HTR-8/SVneo (cell line): ENCODE results near the gene ETS2.

Experiments used
- DNase-seq: peaks from one replicate; pipeline ENCODE4 v3.0.0; 2011; ENCODE audit warnings: low spot score, mixed read lengths; ENCODE audit not compliant: insufficient read length
- FAIRE-seq: peaks from 2 replicates; lab custom pipeline; 2011; peaks lifted over from hg19 to GRCh38; lab: Jason Lieb, UNC

The ETS2 gene

DNA sequence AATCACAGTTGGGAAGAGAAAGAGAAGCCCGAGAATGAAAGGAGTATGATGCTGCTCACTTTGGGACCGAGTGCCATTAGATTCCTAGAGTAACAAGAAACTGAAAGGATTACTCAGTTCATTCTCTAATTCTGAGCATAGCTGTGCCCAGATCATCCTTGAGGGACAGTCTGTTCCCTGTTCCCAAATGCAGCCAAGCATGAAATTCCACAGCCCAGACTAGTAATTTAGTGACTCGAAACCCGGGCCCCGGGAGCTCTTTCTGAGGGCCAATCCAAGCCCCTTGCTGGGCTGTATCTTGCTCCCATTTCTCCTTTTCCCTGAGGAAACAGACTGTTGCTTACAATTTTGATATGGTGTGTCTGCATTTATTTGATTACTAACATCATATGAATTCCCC is 30.0 kb upstream of the ETS2 start:
- no peak for FAIRE-seq
- DNase-seq: no peak

DNA sequence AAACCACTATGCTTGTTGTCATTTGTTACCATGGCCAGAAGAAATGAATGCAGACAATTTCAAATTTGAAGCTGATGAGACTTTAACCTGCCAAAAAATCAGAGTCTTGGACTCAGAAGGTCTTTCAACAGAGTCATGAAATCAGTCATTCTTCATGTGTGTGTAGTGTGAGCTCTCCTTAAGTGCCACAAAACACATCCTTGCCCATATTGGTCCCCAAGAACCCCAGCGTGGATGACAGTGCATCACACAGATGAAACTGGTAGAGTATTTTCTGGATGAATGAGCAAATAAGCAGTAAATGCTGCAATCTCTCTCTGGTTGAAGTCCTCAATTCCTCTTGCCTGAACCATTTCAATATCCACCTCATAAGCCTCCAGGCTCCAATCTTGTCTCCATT is 28.7 kb upstream of the ETS2 start:
- FAIRE-seq: no peak
- DNase-seq: no peak

DNA sequence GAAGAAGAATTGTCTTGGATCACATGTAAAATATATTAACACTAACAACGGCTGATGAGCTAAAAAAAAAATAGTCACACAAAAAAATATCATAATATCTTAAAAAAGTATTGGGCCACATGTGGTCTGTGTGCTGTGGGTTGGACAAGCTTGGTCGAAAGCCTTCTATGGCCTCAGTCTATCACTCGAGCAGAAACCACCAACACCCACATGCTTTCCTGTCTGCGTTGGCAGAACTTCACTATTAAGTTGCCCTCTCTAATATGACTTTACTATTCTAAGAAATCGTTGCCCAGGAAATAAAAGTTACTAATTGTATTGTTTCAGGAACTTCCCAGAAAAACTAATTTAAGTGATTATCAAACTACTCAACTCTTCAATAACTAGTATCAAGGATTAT is 28.2 kb upstream of the ETS2 start:
- FAIRE-seq (no peak), DNase-seq (no peak)

DNA sequence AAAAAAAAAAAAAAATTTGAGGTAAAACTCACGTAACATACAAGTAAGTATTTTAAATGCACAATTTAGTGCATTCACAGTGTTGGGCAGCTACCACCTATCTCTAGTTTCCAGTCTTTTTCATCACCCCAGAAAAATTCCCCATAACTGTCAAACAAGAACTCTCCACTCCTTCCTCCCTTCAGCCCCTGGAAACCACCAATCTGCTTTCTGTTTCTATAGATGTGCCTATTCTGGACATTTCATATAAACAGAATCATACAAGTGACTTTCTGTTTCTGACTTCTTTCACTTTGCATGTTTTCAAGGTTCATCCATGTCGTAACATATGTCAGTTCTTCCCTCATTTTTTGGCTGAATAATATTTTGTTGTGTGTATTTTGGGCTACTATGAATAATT is 24.9 kb upstream of the ETS2 start:
- FAIRE-seq: no peak
- DNase-seq: no peak

DNA sequence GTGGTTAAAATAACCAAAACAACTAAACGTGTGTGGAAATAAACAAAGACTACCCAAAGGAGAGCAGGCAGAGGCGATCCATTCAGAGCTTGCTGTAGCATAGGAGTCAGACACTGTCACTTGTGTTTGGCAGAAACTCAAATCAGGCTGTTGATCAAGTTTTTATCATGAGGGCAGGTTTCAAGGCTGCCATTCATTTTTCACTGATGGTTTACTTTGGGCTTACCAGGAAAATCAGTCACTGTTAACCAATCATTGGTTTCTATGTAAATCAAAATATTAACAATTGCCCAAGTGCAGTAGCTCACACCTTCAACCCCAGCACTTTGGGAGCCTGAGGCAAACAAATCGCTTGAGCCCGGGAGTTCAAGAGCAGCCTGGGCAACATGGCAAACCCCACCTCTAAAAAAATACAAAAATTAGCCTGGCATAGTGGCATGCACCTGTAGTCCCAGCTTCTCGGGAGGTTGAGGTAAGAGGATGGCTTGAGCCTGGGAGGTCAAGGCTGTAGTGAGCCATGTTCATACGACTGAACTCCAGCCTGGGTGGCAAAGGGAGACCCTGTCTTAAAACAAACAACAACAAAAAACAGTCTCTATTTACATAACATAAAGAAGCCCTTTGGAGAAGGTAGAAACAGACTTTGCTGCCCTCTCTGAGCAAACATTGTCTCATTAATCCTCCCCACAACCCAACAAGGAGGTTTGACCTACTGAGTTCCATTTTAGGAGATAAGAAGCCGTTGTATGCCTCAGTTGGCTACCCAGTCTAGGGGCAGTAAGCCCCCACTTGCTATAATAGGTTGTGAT is 21.1 kb upstream of the ETS2 start:
- no peak for DNase-seq

DNA sequence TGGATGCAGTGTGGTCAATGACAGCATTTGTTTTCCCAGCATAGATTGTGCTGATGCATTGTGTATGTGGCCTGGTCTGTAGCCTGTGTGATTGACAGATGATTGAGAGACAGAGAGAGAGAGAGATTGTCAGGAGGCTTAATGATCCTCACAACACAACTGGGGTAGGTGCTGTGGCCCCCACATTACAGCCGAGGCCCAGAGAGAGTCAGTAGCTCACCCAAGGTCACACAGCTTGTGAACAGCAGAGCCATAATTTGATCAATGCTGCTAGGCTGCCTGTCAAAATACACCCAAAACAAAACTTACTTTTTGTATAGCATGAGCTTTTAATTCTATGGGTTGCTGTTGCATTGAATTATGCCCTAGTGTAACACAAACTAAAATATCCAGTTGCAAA is 20.2 kb upstream of the ETS2 start:
- FAIRE-seq (no peak), DNase-seq (no peak)

More for the DNA sequence above, 21.1 kb upstream of the ETS2 start:
- no peak for FAIRE-seq

DNA sequence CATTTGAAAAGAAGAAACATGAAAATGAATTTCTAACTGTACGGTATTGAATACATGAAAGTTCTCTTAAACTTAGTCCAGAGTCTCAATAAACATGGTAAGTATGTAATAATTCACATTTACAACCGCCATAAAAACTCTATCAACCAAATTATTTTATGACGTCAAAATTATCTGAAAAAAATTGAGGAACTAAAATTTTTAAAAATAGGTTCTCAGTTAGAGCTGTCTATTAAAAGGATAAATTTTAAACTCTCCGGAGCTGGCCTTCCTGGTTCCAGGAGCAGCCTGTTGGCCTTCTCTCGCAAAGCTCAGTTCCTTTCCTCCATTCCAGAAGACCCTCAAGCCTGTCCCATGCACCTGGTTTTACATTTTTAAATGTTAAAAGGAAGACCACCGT is 18.7 kb upstream of the ETS2 start:
- DNase-seq (no peak), FAIRE-seq (no peak)

DNA sequence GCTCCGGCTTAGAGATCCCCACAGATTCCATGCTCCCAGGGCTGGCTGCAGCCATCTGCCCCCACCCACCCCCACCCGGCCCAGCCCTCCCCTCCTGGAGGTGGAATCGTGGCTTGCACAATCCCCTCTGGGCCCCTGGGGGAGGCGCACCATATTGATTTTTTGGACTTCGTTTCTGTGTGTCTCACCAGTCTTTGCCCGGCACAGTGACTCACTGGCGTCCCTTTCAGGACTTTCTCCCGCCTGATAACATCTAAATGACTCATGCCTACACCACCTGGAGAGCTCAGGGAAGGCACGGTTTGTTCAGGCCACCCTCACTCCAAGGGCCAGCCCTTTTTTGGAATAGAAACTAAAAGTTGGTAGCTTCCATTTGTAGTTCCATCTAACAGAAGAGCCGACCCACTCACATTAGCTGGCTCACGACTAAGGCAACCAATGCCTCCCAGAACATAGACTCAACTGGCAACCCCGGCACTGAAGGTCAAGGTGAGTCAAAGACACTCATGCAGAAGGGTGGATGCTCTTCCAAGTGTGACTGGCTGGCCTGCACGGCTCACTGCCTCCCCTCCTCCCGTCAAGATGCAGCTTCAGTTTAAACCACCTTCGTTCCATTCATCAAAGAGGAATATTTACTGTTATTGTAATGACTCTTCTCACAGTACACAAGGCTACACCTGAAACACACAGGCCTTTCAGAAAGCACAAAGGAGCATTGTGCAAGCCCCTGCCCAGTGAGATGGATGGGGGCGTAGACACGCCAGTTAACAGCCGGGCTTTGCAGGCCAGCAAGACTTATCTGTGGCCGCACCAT is 18.1 kb upstream of the ETS2 start:
- DNase-seq (peak; percentile 65), FAIRE-seq (no peak)

DNA sequence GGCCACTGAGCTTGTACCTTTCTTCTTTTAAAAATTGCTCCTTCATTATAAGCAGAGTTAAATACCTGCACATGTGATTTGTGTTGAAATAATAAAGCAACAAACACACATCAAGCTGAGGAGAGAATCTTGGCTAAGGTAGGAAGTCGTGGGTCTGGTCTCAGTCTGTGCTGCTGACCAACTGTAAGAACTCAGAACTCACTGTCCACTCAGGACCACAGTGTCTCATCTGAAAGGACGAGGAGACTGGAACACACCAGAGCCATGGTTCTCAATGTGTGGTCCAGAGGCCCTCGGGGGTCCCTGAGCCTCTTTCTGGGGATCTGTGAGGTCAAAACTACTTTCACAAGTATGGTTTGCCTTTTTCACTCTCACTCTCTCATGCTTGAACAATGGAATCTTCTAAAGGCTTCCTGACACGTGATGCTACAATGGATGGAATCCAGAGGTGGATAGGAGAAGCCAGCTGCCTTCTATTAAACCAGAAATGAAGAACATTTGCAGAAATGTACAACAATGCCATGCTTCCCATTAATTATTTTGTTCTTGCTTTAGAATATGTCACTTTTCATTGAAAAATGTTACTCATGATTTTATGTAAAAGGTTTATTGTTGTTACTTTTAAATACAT is 17.3 kb upstream of the ETS2 start:
- FAIRE-seq: no peak
- no peak for DNase-seq

DNA sequence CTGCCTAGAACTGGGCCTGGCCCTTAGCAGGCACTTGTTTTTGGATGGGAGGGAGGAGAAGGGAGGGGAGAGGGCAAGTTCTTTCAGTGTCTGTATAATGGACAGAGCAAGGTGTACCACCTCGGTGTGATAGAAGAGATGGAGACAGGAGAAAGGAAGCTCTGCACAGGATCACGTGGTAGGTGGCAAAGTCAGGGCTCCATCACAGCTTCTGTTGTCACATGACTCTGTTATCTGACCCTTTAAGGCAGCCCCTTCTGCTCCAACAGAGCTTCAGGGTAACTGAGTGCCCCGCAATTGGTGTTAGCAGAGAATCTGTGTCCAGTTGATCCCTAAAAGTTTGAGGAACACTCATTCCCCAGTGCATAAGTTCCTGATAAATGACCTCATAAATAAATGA is 16.5 kb upstream of the ETS2 start:
- DNase-seq (no peak), FAIRE-seq (no peak)

DNA sequence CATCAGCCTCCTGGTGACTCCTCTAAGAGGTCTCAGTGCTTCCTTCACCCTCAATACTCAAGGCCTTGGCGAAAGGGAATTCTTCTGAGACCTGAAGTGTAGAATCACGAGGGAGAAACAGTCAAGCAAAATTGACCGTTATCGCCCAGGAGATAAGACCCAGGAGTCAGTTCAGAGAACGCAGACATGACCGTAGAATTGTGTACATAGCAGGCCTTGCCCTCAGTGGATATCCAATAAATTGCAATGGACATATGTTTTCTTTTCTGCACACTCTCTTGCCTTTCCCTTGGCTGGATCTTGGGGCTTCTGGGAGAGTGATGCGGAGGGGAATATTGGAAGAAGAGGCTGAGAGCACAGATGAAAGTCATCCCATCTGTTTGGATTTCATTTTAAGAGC is 15.7 kb upstream of the ETS2 start:
- FAIRE-seq: no peak
- no peak for DNase-seq

DNA sequence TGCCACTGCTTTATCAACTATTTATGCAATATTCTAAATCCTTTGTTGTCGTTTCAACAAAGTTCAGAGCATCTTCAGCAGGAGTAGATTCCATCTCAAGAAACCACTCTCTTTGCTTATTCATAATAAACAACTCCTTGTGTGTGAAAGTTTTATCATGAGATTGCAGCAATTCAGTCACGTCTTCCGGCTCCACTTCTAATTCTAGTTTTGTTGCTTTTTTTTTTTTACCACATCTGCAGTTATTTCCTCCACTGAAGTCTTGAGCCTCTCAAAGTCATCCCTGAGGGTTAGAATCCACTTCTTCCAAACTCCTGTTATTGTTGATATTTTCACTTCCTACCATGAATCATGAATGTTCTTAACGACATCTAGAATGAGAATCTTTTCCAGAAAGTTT is 14.8 kb upstream of the ETS2 start:
- no peak for FAIRE-seq

DNA sequence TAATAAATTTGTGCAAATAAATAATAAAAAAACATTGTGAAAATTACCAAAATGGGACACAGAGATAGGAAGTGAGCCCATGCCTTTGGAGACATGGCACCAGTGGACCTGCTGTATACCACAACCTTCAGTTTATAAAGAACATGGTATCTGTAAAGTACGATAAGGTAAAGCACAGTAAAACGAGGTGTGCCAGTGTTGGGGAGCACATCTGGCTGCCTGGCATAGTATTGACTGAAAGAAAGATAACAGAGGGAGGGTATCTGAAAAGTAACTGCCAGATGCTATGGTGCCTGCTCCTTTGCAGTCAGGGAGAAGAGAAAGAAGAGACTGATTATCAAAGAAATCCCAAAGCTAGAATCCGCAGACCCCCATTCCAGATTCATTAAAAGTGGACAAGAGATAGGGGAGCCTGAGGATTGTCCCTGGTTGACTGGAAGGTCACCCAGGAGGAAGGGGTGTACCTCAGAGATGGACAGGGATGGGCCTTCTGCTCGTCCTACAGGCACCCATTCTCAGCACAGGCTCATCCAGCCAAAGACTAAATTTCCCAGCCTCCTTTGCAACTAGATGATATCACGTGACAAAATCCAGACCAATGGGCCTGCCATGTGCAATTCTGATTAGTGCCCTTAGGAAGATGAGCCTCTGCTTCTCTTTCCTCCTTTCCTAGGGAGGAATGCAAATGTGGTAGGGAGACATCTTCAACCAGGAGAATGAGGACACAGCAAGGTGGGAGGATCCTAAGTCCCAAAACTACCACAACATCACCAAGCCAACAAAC is 12.9 kb upstream of the ETS2 start:
- DNase-seq (no peak), FAIRE-seq (no peak)

More for the DNA sequence above, 14.8 kb upstream of the ETS2 start:
- no peak for DNase-seq

DNA sequence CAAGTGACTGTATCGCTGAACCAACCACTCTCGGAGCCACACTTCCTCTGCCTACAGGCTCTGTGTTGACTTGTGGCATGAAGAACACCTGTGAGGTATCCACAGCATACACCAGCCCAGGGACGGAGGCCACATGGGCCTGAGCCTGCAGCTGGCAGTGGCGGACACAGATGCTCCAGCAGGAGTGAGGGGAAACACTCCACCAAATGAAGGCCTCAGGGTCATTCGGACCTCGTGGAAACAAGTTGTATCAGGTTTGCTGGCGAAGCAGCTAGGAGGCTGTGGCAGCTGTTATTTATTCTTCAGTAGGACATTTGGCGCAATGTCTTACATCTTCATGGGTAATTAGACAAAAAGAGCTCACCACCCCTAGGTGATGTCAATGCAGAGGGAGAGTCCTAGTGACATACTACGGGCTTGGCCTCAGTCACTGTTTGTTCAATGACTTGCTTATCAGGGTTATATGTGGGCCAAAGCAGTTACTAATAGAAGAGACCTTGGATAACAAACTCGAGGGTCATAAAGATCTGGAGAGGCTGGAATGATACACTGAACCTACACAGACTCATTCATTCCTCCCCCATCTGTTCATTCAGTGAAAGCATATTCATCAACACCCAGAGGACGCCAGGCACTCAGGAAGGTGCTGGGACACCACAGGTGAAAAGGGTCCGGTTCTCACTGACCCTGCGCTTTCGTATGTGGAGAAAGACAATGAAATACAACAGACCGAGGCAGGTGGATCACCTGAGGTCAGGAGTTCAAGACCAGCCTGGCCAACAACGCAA is 11.6 kb upstream of the ETS2 start:
- DNase-seq: no peak
- no peak for FAIRE-seq

DNA sequence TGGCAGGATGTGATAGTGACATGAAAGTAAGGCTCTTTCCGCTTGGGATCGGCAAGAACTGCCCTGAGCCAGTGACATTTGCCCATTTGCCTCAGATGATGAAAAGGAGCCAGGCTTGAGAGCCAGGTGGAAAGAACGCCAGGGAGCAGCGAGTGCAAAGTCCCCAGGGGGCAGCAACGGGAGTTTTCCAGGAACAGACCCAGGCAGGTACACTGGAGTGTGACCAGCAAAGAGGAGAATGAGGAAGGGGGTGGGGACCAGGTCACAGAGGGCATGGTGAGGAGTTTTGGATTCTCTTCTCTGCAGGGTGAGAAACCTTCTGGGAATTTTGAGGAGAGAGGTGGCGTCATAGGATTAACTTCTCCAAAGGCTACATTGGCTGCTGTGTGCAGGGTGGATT is 10.8 kb upstream of the ETS2 start:
- no peak for DNase-seq
- no peak for FAIRE-seq

DNA sequence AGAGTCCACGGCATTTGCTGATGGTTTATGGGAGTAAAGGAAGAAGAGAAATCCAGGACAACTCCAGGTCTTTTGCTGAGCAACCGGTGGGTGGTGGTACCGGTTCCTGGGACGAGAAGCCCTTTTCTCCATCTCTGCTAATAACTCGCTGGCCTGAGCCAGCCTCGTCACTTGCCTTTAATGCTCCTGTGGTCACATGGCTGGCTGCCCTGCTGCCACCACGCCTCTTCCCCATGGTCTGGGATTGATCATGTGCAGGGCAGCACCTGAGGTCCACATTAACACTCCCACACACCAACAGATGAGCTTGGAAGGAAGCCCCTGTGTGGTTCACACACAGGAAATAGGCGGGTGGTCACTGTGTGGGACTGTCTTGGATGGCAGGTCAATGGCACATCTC is 10.3 kb upstream of the ETS2 start:
- FAIRE-seq (no peak), DNase-seq (no peak)

DNA sequence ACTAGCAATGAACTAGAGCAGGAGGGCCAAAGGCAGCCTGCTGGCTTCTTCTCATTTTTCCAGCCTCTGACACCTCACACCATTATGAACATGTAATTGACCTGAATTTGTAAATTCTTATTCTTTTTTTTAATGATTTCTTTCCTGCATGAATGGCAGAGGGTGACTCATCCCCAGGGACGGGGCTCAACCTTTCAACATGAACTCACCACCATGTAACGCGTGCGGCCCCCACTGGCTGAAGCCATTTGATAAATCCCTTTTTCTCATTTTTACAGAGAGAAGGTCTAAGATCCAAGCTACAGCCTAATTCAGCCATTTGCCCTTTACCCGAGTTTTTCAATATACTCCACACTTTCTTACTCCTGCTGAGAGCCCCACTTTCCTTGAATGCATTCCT is 9.3 kb upstream of the ETS2 start:
- DNase-seq (no peak), FAIRE-seq (no peak)

DNA sequence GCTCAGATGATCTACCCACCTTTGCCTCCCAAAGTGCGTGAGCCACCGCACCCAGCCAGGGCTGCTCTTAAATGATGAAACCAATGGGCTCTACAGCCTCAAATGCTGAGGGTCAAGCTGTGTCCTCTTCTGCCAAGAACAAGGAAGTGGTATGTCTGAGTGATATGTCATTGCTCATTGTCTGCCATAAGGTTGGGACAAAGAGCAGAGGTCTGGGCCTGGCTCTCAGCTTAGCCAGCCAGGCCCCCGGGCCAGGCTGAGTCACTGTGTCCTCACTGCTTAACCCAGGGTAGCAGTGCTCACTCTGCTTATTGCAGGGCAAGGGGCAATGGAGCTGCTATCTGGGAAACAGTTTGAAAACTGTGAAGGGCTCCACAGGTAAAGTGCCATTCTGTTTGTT is 8.3 kb upstream of the ETS2 start:
- peak; percentile 54 for DNase-seq
- no peak for FAIRE-seq

DNA sequence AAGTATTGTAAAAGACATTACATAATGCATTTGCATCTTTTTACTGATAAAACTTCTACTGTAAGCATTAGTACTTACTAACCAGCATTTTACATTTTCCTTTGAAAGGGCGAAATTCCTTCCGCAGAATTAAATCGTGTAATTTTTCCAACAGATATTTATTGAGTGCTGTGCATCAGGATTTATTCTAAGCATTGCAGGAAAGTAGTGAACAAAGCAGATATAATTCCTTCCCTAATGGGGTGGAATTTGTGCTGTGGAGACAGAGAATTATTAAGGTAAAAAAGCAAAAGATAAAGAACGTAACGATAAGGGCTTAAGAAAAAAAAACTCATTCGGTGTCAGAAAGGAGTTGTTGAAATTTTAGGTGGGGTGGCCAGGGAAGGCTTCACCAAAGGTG is 7.6 kb upstream of the ETS2 start:
- DNase-seq: no peak
- FAIRE-seq: no peak

DNA sequence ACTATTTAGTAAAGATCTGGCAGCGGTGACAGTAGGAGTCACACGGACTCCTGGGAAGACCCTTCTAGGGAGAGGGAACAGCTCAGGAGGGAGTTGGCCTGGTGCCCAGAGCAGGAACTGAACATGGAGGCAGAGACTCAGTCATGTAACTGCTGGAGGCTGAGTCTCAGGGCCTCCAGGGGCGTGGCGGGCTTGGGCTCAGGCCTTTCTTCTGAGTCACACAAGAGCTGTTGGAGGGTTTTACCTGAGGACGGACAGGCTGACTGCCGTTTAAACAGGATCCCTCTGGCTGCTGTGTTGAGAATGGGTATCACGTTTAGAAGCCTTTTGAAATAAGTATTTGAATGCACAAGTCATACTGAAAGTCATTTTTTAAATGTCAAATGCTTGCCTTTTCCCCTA is 7.2 kb upstream of the ETS2 start:
- peak; percentile 69 for DNase-seq
- FAIRE-seq: no peak
